ENCODE measurements around the gene GTSF1L.
A peak's percentile ranks its signal among the peaks of the same experiment; 100 is the strongest.

Gene GTSF1L

DNA sequence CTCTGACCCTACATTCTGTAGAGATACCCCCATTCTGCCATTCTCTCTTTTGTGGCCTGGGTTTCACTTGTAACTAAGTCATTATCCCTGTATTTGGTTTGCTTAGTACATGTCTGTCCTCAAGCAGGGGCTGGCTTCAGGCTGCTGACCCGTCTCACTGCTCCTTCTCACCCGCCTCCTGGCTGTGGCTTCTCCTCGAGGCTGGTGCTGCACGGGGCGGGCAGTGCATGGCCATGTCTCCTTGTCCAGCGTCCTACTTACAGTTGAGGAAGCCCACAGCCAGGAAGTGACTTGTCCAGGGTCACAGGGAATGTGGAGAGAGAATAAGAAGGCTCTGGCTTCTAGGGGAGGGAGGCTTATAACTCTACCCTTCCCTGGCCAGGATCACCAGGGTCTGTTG lies 11.3 kb downstream of the GTSF1L start:
- DNase-seq, result no peak

DNA sequence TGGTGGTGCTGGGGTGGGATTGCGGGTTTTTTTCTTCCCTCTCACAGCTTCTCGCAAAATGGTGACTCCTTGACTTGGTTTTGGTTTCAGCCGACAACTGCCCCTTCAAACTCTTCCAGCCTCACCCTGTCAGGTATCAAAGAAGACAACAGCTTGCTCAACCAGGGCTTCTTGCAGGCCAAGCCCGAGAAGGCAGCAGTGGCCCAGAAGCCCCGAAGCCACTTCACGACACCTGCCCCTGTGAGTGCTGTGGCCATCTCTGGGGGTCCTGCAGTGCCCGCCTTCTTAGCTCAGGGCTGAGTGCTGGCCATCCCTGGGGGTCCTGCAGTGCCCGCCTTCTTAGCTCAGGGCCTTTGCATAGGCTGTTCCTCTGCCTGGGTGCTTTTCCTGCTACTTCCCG lies 11.8 kb downstream of the GTSF1L start:
- DNase-seq, result no peak

DNA sequence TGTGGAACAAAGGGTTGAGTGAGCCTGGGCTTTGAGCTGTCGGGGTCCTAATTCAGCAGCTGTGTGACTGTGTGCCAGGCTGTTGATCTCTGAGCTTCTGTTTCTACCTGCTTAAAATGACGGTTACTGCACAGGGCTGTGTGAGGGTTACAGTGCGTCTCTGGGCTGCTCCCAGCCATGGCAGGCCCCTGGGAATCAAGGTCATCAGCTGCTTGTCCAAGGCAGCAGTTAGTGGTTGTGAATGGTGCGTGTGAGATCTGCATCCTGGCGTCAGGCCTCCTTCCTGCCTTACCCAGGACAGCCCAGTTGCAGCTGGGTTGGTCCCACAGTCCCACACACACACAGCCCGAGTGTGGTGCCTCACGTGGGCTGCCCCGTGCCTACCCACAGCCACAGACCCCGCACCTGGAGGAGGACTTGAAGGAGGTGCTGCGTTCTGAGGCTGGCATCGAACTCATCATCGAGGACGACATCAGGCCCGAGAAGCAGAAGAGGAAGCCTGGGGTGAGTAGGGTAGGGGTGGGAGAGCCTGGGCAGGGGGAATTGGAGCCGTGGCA lies 15.6 kb downstream of the GTSF1L start:
- no peak for DNase-seq

- DNase-seq, result no peak
These were observed 16.3 kb downstream of the GTSF1L start for GRCh38 chr20:43710370-43711044.

DNA sequence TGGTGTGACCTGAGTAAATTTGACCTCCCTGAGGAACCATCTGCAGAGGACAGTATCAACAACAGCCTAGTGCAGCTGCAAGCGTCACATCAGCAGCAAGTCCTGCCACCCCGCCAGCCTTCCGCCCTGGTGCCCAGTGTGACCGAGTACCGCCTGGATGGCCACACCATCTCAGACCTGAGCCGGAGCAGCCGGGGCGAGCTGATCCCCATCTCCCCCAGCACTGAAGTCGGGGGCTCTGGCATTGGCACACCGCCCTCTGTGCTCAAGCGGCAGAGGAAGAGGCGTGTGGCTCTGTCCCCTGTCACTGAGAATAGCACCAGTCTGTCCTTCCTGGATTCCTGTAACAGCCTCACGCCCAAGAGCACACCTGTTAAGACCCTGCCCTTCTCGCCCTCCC lies 24.3 kb downstream of the GTSF1L start:
- DNase-seq, result no peak

- DNase-seq, result no peak
These were observed 26.2 kb downstream of the GTSF1L start for GRCh38 chr20:43700627-43701026.

DNA sequence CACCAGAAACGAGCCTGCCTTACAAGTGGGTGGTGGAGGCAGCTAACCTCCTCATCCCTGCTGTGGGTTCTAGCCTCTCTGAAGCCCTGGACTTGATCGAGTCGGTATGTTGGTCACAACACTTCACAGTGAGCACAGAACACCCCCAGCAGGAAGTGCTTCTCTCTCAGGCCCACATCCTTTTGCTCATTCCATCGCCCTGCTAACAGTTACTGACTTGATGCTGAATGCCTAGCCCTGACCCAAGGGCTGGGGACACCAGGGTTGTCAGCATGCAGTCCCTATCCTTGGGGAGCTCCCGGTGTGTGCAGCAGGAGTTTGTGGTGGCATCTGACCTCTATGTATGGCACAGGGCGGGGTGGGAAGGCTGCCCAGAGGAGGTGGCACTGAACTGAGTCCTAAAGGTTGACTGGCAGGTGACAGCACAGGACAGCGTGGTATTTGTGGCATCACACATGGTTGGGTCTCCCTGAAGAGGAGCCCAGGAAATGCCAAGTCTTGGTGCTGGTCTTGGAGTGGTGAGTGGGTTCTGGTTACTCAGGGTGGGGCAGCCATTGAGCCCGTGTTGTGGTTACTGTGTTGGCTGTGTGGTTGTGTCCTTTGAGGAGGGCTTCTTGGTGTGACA lies 26.7 kb downstream of the GTSF1L start:
- DNase-seq, result no peak

DNA sequence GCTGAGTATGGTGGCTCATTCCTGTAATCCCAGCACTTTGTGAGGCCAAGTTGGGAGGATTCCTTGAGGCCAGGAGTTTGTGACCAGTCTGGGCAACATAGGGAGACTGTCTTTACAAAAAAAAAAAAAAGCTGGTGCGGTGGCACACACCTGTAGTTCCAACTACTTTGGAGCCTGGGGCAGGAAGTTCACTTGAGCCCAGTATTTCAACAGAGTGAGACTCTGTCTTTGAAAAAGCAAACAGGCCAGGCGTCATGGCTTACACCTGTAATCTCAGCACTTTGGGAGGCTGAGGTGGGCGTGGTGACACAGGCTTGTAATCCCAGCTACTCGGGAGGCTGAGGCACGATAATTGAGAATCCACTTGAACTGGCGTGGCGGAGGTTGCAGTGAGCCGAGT lies 31.2 kb downstream of the GTSF1L start:
- DNase-seq, result no peak

GRCh38 chr20:43694763-43695162 lies 32.0 kb downstream of the GTSF1L start:
- DNase-seq, result no peak

GRCh38 chr20:43691928-43692524 lies 34.8 kb downstream of the GTSF1L start:
- peak; percentile 46 to 59 for DNase-seq

GRCh38 chr20:43690943-43691598 lies 35.7 kb downstream of the GTSF1L start:
- no peak for DNase-seq

GRCh38 chr20:43689165-43689564 lies 37.6 kb downstream of the GTSF1L start:
- DNase-seq, result no peak

DNA sequence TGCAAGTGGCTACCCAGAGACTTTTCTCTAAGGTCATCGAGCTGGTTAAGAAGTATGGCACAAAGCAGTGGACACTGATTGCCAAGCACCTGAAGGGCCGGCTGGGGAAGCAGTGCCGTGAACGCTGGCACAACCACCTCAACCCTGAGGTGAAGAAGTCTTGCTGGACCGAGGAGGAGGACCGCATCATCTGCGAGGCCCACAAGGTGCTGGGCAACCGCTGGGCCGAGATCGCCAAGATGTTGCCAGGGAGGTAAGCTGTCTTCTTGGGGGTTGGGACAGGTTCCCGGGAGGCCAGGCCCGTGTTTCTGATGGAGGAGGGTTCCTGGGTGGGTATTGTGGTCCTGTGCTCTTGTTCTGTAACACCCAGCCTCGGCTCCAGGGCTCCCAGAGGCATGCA lies 40.0 kb downstream of the GTSF1L start:
- DNase-seq, result no peak

- DNase-seq, result no peak
These were observed 44.4 kb downstream of the GTSF1L start for GRCh38 chr20:43682446-43682845.

DNA sequence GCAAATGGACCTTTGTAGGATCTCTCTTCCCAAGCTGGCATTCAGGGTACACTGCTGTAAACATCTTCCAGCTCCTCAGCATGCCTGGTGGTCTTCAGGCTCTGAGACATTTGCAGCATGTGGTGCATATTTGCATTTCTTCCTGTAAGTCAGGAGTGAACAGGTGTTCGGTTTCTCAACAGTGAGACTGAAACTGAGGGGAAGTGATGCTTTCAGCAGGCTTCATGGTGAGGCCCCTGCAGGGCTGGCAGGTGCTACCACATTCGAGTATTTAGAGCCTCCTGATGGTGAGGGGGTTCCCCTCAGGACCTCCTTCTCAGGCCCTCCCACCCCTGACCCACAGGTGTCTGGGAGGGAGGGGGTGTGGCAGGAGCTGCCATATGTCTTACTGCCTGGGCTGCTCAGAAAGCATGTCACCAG lies 44.8 kb downstream of the GTSF1L start:
- DNase-seq, result peak; percentile 9 to 85

- peak; percentile 13 to 33 for DNase-seq
These were observed 45.3 kb downstream of the GTSF1L start for GRCh38 chr20:43681468-43681942.

DNA sequence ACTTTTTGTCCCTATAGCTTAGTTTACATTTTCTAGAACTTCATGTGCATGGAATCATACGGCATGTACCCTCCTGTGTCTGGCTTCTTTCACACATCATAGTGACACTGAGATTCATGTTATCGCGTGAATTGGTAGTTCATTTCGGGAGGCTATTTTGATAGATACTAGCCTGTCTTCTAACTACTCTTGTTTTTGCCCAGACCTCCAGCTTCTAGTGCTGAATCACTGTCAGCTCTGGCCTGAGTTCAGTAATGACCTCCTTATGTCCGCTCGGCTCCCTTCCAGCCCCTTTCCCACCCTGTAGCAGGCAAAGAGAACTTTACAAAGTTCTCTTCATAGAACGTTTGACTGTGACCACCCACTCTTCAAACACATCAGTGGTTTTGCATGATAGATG lies 45.8 kb downstream of the GTSF1L start:
- no peak for DNase-seq

DNA sequence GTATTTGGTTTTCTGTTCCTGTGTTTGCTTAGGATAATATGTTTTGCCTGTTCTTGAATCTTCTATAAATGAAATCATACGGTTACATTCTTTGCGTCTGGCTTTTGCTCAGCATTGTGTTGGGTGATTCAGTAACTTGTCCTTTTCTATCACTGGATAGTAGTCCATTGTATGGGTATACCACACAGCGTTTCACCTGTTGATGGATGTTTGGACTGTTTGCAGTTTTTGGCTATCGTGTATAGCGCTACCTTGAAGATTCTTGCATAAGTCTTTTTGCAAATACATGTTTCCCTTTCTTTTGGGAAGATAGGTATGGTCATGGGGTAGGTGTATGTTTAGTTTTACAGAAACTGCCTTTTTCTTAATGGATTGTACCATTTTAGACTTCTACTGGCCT lies 50.4 kb downstream of the GTSF1L start:
- DNase-seq, result no peak
